ENCODE measurements around the gene DLG5. TPM values are rescaled to one million over a fixed set of nuclear protein-coding genes. Genes with fewer than 3 reads are reported as not detected.

DLG5 gene
- polyA plus RNA-seq, 3 donors: 0.14 to 0.77 TPM; not detected in 1

DNA sequence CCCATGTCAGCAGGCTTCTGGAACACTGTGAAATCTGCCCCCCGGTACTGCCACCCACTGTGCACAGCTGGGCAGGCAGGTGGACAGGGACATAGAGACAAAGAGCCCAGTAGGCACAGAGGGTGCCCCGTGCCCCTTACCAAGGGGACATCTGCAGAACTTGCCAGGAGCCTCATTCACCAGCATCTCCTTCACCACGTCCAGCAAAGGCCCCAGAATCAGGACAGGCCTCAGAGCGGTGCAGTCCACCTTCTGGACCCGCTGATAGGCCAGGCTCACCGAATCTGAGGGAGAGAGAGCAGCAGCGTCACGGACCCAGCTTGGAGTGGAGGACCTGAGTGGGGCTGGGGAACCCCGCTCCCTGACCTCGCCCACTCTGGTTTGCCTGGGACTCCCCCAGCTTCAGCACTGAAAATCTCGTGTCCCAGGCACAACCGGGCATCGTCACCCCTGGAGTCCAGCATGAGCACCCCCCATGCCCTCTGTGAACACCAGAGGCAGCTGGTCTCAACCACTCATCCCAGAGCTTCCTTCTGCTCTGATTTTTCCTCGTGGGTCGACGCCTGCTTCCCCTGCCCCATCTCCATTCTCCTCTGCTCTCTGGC is 130.1 kb downstream of the DLG5 start:
- intact Hi-C loops (cut with micrococcal nuclease): no loop called here
- Mint-ChIP-seq H3K9me3 (no peaks in the 10 kb centered on the region), H3K27ac (no peak overlapping the region), H3K4me1 (no peaks in the 10 kb centered on the region), H3K36me3 (no peaks in the 10 kb centered on the region), H3K4me3 (no peak overlapping the region), H3K27me3 (ENCODE audit: low read depth in 3 of 3) (peaks cover 0 to 3% (median 2%) of the 10 kb centered on the region in 3 donors)
- TF ChIP-seq, protein P1, sequence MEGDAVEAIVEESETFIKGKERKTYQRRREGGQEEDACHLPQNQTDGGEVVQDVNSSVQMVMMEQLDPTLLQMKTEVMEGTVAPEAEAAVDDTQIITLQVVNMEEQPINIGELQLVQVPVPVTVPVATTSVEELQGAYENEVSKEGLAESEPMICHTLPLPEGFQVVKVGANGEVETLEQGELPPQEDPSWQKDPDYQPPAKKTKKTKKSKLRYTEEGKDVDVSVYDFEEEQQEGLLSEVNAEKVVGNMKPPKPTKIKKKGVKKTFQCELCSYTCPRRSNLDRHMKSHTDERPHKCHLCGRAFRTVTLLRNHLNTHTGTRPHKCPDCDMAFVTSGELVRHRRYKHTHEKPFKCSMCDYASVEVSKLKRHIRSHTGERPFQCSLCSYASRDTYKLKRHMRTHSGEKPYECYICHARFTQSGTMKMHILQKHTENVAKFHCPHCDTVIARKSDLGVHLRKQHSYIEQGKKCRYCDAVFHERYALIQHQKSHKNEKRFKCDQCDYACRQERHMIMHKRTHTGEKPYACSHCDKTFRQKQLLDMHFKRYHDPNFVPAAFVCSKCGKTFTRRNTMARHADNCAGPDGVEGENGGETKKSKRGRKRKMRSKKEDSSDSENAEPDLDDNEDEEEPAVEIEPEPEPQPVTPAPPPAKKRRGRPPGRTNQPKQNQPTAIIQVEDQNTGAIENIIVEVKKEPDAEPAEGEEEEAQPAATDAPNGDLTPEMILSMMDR (IDR thresholded peaks at IDR 0.05): no peak
- H3K27me3 ChIP-seq (ENCODE audit: control insufficient read depth in 2 of 2, insufficient read depth in 2 of 2, low read length in 2 of 2): no peaks in the 10 kb centered on the region
- DNase-seq: no peak
- no peaks in the 10 kb centered on the region for H3K79me2 ChIP-seq (ENCODE audit: insufficient read depth, low read length)
- WGBS (ENCODE audit: insufficient coverage): 93% methylated on average over 13 of the region's 16 CpGs
- H3K4me3 ChIP-seq (replicated peaks in 1 of 3; ENCODE audit: low read depth in 2 of 3, low read length in 3 of 3): no peak overlapping the region
- H3K4me2 ChIP-seq (replicated peaks; ENCODE audit: extremely low read depth, low read length, poor library complexity, severe bottlenecking): no peak overlapping the region
- H3K27ac ChIP-seq (ENCODE audit: low read depth in 1 of 2, low read length in 2 of 2): no peak overlapping the region
- no peak overlapping the region for H2AFZ ChIP-seq (ENCODE audit: insufficient read depth, low read depth, low read length, poor library complexity, severe bottlenecking)
- no peak overlapping the region for H3K9ac ChIP-seq (ENCODE audit: insufficient read depth, low read length, poor library complexity, severe bottlenecking)
- H4K20me1 ChIP-seq (ENCODE audit: insufficient read depth, low read length): no peaks in the 10 kb centered on the region
- no peaks in the 10 kb centered on the region for H3K9me3 ChIP-seq (replicated peaks in 1 of 2; ENCODE audit: control insufficient read depth in 1 of 2, insufficient read depth in 1 of 2, low read length in 2 of 2)
- H3K36me3 ChIP-seq (replicated peaks in 1 of 2; ENCODE audit: control insufficient read depth in 1 of 2, insufficient read depth in 2 of 2, low read length in 2 of 2): no peaks in the 10 kb centered on the region
- no peaks in the 10 kb centered on the region for H3K4me1 ChIP-seq (ENCODE audit: control insufficient read depth in 1 of 2, insufficient read depth in 2 of 2, low read length in 2 of 2)

DNA sequence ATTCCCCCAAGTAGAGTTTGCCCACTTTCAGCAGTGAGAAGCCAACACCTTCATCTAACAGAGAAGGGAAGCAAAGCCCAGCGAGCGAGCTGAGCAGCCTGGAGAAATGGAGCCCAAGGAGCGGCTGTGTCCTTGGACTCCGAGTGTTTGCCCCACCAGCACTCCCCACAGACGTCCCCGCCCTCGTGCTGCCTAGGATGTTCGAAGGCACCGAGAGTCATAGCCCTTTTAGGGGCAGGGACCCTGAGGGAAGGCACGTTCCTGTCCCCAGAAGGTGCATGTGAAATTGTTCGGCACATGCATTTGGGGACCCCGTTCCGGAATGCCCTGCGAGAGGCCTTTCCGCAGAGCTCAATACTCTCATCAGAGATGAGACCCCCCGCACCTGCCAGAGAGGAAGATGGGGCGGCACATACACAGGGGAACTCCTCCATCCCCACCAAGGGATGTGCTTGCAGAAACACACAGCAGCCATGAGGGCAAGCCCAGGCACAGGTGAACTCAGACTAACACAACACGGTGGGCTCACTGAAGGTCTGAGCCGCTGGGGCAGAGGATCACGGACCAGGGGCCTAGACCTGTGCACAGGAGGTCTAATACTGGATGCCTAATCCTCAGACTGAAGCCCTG is 131.0 kb downstream of the DLG5 start:
- H3K79me2 ChIP-seq (ENCODE audit: insufficient read depth, low read length): no peaks in the 10 kb centered on the region
- Mint-ChIP-seq H3K36me3 (no peaks in the 10 kb centered on the region), H3K4me3 (no peak overlapping the region), H3K4me1 (no peaks in the 10 kb centered on the region), H3K27ac (no peak overlapping the region), H3K27me3 (ENCODE audit: low read depth in 3 of 3) (peaks cover 0 to 3% (median 2%) of the 10 kb centered on the region in 3 donors), H3K9me3 (no peaks in the 10 kb centered on the region)
- H3K27me3 ChIP-seq (ENCODE audit: control insufficient read depth in 2 of 2, insufficient read depth in 2 of 2, low read length in 2 of 2): no peaks in the 10 kb centered on the region
- no peak overlapping the region for H3K27ac ChIP-seq (ENCODE audit: low read depth in 1 of 2, low read length in 2 of 2)
- DNase-seq: no peak
- intact Hi-C loops (cut with micrococcal nuclease): no loop called here
- WGBS (ENCODE audit: insufficient coverage): 95% methylated on average over 20 of the region's 20 CpGs
- no peaks in the 10 kb centered on the region for H3K4me1 ChIP-seq (ENCODE audit: control insufficient read depth in 1 of 2, insufficient read depth in 2 of 2, low read length in 2 of 2)
- H3K9me3 ChIP-seq (replicated peaks in 1 of 2; ENCODE audit: control insufficient read depth in 1 of 2, insufficient read depth in 1 of 2, low read length in 2 of 2): no peaks in the 10 kb centered on the region
- H3K4me3 ChIP-seq (replicated peaks in 1 of 3; ENCODE audit: low read depth in 2 of 3, low read length in 3 of 3): no peak overlapping the region
- TF ChIP-seq, protein P1 (IDR thresholded peaks at IDR 0.05): no peak
- H3K36me3 ChIP-seq (replicated peaks in 1 of 2; ENCODE audit: control insufficient read depth in 1 of 2, insufficient read depth in 2 of 2, low read length in 2 of 2): no peaks in the 10 kb centered on the region
- no peak overlapping the region for H3K4me2 ChIP-seq (replicated peaks; ENCODE audit: extremely low read depth, low read length, poor library complexity, severe bottlenecking)
- no peak overlapping the region for H3K9ac ChIP-seq (ENCODE audit: insufficient read depth, low read length, poor library complexity, severe bottlenecking)
- H2AFZ ChIP-seq (ENCODE audit: insufficient read depth, low read depth, low read length, poor library complexity, severe bottlenecking): no peak overlapping the region
- no peaks in the 10 kb centered on the region for H4K20me1 ChIP-seq (ENCODE audit: insufficient read depth, low read length)

Data from CD14-positive monocyte (primary cell).